ENCODE measurements around the gene KCNE3. TPM values are rescaled to one million over a fixed set of nuclear protein-coding genes. Genes with fewer than 3 reads are reported as not detected.

KCNE3 gene
- total RNA-seq, 2 donors from 2014 or later: 31.9 to 41.2 TPM

GRCh38 chr11:74476536-74476935 lies 9.2 kb upstream of the KCNE3 start:
- no peak overlapping the region for H3K4me3 ChIP-seq
- intact Hi-C loops (cut with DNase I): no loop called here

DNA sequence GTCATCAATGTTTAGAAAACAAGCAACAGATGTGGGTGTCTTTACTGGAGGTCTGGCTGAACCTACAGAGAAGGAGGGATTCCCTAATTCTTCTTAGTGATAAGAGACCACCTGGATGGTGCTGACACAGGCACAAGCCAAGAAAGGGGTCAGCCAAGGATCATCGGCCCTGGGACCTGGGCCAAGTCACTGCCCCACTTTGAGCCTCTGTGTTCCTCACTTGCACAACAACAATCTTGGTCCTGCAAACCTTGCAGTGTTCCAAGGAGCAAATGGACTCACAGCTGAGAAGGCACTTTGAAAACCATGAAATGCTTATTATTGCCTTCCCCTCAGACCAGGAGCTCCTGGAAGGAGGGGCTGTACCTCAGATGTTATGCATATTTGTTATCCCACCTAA lies 7.0 kb upstream of the KCNE3 start:
- DNase-seq: peak; percentile 14
- H3K9ac ChIP-seq (ENCODE audit: low read depth in 2 of 2, low read length in 2 of 2): no peak overlapping the region
- no peaks in the 10 kb centered on the region for H3K4me1 ChIP-seq
- intact Hi-C loops (cut with DNase I): no loop called here
- no peak overlapping the region for H3K4me3 ChIP-seq
- no peak for TF ChIP-seq CTCF (IDR thresholded peaks at IDR 0.05)
- H3K27ac ChIP-seq: no peak overlapping the region
- H3K27me3 ChIP-seq: no peaks in the 10 kb centered on the region
- H3K9me3 ChIP-seq: no peaks in the 10 kb centered on the region
- no peaks in the 10 kb centered on the region for H3K36me3 ChIP-seq

More at GRCh38 chr11:74476536-74476935, 9.2 kb upstream of the KCNE3 start:
- no peaks in the 10 kb centered on the region for H3K4me1 ChIP-seq
- no peak for DNase-seq
- H3K9me3 ChIP-seq: no peaks in the 10 kb centered on the region
- no peak overlapping the region for H3K9ac ChIP-seq (ENCODE audit: low read depth in 2 of 2, low read length in 2 of 2)
- H3K27me3 ChIP-seq: no peaks in the 10 kb centered on the region
- no peak for TF ChIP-seq CTCF (IDR thresholded peaks at IDR 0.05)
- no peak overlapping the region for H3K27ac ChIP-seq
- no peaks in the 10 kb centered on the region for H3K36me3 ChIP-seq

- Histone ChIP-seq H3K9ac (ENCODE audit: low read depth in 2 of 2, low read length in 2 of 2) (no peak overlapping the region), H3K4me3 (no peak overlapping the region), H3K4me1 (no peaks in the 10 kb centered on the region), H3K36me3 (no peaks in the 10 kb centered on the region), H3K27me3 (no peaks in the 10 kb centered on the region), H3K9me3 (no peaks in the 10 kb centered on the region), H3K27ac (no peak overlapping the region)
- intact Hi-C loops (cut with DNase I): no loop called here
- peak; percentile 16 for DNase-seq
- TF ChIP-seq CTCF (IDR thresholded peaks at IDR 0.05): no peak
These were observed 6.2 kb upstream of the KCNE3 start for GRCh38 chr11:74473382-74474173.

GRCh38 chr11:74471668-74472429 lies 4.5 kb upstream of the KCNE3 start:
- H3K27ac ChIP-seq: no peak overlapping the region
- H3K4me1 ChIP-seq: no peaks in the 10 kb centered on the region
- intact Hi-C loops (cut with DNase I): no loop called here
- no peaks in the 10 kb centered on the region for H3K9me3 ChIP-seq
- no peaks in the 10 kb centered on the region for H3K36me3 ChIP-seq
- H3K4me3 ChIP-seq: no peak overlapping the region
- H3K9ac ChIP-seq (ENCODE audit: low read depth in 2 of 2, low read length in 2 of 2): no peak overlapping the region
- no peak for TF ChIP-seq CTCF (IDR thresholded peaks at IDR 0.05)
- no peak for DNase-seq
- H3K27me3 ChIP-seq: no peaks in the 10 kb centered on the region

- Histone ChIP-seq H3K4me1 (no peaks in the 10 kb centered on the region), H3K27me3 (no peaks in the 10 kb centered on the region), H3K27ac (no peak overlapping the region), H3K9ac (ENCODE audit: low read depth in 2 of 2, low read length in 2 of 2) (no peak overlapping the region), H3K9me3 (no peaks in the 10 kb centered on the region), H3K36me3 (no peaks in the 10 kb centered on the region), H3K4me3 (no peak overlapping the region)
- DNase-seq: no peak
- intact Hi-C loops (cut with DNase I): no loop called here
- no peak for TF ChIP-seq CTCF (IDR thresholded peaks at IDR 0.05)
These were observed 3.7 kb upstream of the KCNE3 start for GRCh38 chr11:74471037-74471436.
